UCSD-AML1 (cell line): ENCODE measurements around the gene KCNQ5.

ENCODE experiments used
- DNase-seq: peaks from one replicate; lab custom pipeline; 2025; ENCODE audit not compliant: unreplicated experiment; lab: John Stamatoyannopoulos, UW

KCNQ5 gene

DNA sequence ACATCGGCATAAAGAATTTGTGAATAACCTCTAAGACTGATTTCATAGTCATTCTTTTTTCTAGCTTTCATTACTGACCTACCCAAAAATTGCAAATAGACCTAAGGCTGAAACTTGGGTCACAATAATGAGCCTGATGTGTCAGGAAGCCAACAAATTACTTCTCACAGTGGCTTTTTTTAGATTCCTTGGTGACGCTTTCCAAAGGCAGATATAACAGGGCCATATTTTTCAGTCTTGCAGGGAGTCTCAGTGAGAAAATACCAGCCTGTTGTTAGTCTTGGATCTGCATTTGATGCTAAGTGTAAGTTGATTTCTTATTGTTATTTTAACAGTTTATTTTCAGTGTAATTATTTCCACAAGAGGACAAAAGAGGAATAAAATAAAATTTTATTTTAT is 423.7 kb downstream of the KCNQ5 start:
- DNase-seq: no peak

DNA sequence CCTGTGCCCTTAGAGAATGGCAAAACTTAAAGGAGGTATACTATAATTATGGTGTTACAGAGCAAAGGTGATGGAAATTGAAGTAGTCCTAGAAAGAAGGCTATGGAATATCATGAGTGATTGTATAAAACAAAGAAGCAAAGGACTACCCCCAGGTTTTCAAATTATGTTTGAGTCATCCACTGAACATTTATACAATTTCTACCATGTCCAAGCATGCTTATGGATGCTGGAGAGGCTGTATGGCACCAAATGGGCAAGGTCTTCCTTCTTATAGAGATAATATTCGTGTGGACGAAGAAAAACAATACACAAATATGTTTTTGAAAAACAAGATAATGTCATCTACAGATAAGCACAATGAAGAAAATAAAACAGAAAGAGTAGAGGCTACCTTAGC is 425.9 kb downstream of the KCNQ5 start:
- DNase-seq: no peak

DNA sequence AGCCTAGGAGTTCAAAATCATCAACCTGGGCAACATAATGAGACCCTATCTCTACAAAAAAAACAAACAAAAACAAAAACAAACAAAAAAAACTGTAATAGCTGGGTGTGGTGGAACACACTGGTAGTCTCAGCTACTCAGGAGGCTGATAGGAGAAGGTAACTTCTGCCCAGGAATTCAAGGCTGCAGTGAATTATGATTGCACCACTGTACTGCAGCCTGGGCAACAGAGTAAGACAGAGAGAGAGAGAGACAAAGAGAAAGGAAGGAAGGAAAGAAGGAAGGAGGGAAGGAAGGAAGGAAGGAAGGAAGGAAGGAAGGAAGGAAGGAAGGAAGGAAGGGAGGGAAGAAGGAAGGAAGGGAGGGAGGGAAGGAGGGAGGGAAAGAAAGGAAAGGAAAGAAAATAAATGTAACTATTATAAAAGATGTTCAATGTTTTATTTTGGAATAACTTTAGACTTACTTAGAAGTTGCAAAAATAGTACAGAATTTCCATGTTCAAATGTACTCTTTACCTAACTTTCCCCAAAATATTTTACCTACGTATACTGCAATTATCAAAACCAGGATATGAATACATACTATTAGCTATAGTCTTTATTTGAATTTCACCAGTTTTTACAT is 428.2 kb downstream of the KCNQ5 start:
- DNase-seq: no peak

DNA sequence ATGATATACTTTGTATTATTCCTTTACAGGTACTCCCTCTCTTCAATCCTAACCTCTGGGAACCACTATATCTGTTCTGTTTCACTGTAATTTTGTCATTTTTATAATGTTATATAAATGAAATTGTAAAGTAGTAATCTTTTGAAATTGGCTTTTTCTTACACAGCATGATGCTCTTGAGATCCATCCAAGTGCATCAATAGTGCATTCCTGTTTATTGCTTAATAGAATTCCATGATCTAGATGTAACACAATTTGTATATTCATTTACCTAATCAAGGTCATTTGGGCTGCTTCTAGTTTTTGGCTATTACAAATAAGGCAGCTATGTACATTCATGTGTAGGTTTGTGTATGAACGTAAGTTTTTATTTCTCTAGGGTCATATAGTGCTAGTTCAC is 428.8 kb downstream of the KCNQ5 start:
- no peak for DNase-seq

DNA sequence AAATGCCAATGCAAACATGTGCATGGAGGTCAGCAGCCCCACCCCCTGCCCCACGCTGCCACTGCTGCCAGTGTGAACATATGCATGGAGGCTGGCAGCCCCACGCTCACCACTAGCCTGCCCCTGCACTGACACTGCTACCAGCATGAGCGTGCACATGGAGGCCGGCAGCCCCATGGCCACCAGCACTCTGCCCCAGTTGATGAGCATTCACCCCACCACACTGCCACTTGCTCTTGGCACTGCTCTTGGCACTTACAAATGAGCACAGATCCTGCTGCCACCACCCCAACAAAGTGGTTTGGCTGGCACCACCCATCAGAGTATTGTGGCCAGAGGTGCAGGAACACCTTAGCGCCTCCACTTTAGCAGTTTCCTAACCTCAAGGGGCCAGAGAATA is 429.3 kb downstream of the KCNQ5 start:
- no peak for DNase-seq

DNA sequence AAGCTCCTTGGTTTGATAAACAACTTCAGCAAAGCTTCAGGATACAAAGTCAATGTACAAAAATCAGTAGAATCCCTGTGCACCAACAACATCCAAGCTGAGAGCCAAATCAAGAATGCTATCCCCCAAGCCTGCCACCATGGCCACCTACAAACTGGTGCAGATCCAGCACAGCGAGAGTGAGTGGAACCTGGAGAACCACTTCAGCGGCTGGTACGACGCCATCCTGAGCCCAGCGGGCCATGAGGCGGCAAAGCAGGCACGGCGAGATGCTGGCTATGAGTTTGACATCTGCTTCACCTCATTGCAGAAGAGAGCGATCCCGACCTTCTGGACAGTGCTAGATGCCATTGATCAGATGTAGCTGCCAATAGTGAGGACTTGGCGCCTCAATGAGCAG is 433.1 kb downstream of the KCNQ5 start:
- DNase-seq: no peak

DNA sequence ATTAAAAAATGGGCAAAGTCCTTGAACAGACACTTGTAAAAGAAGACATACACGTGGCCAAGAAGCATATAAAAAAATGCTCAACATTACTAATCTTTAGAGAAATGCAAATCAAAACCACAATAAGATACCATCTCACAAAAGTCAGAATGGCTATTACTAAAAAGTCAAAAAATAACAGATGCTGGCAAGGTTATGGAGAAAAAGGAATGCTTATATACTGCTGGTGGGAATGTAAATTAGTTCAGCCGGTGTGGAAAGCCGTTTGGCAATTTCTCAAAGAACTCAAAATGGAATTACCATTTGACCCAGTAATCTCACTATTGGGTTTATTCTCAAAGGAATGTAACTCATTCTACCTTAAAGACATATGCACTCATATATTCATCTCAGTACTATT is 436.9 kb downstream of the KCNQ5 start:
- DNase-seq: no peak

DNA sequence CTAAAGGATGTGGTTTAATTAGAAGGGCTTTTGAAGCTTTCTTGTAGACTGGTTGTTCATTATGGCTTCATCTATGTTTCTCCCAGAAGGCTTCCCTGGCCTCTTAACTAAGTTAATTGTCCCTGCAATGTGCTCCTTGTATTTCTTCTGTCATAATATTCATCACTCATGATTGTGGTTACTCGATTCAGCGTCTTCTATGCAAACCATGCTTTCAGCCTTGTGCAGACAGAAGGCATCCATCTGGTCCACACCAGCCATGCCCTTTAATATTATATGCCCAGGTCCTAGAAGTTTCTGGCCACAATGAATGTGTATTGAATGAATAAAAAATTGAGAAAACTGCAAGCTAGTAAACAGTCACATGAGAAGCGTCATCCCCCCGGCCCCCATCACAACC is 440.3 kb downstream of the KCNQ5 start:
- no peak for DNase-seq

DNA sequence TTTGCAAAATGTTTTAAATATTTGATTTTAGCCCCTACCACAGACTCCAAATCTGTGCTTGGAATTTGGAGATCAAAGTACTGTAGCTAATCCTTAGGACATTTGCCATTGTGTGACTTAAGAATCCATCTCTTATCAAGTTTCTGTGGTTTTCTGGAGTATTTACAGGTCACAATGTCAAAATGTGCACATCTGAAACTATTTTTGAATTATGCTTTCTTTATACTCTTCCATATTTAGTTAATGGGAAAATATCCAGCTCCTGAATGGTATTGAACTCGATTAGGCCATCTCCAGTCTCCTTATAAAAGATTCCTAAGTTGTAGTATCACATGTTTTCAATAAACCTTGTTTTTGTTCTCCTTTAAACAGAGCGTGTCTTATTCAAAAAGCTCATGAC is 441.0 kb downstream of the KCNQ5 start:
- no peak for DNase-seq

DNA sequence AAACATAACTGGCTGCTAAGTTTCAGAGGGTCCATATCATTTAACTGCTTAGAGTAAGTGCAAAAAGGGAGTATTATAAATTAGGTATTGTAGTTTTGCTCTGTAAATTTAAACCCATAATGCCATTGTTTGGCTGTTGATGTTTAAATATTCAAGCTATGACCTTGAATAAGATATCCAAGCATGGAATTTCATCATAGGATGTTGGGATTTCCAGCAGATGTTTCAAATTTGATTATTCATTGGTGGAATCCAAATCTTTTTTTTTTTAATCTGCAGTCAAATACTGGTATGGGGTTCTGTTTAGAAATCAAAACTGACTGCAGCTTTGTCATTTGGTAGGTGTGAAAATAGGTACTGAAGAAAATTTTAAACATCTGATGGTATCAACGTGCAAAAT is 442.4 kb downstream of the KCNQ5 start:
- no peak for DNase-seq

DNA sequence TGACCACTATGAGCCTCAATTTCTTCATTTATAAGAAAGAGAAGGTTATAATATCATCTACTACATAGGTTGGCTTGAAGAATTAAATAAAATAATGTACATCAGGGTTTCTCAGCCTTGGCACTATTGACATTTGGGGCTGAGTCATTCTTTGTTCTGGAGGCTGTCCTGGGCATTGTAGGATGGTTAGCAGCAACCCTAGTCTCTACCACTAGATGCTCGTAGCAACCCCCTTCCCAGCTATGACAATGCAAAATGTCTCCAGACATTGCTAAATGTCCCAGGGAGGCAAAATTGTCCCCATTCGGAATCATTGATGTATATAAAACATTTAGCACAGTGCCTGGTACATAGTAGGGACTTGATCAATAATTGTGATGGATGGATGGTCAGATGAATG is 451.4 kb downstream of the KCNQ5 start:
- no peak for DNase-seq

DNA sequence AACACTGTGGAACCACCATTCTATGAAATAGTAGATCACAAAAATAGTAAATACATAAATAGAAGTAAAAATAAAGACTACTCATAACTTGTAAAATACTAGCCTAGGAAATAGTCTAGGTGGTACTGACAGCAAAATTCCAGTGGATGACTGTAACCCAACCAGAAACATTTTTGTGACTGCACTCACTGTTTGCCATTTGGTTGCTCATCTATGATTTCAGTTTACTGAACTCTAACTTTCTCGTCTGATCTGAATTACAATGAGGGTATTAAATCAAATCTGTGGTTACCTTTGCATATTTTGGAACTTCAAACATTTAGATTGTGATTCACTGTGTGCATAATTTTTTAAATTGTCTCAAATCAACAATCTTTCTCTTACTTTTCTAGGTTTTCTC is 452.3 kb downstream of the KCNQ5 start:
- no peak for DNase-seq

DNA sequence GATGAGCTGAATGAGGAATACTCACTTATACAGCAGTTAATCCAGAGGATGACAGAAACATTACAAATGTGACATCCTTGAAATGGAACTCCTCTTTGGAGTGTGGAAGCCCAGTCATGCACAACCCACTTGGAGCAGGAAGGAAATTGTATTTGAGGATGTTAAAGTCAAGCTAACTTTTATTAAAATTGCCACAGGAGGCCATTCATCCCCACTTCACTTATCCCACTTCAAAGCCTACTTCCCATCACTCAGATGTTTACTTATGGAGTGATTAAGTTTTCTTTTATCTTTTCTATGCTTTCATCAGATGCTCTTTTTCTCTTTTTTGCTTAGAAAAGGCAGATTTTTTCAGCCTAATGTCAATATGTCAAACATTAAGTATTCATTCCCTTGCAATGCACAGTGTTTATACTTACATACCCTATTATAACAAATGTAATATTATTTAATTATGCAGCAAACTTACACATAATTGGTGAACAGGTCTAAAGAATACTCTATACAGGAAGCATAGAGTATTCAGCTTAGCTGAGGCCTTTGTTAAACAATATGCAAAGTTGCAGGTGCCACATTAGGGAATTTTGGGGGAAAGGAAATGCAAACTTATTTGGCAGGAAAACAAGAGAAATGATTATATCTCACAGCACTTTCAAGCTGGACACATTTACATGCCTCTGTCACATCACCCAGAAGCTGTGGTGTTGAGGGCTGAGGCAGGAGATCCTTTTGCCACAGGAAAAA is 454.5 kb downstream of the KCNQ5 start:
- DNase-seq: no peak

DNA sequence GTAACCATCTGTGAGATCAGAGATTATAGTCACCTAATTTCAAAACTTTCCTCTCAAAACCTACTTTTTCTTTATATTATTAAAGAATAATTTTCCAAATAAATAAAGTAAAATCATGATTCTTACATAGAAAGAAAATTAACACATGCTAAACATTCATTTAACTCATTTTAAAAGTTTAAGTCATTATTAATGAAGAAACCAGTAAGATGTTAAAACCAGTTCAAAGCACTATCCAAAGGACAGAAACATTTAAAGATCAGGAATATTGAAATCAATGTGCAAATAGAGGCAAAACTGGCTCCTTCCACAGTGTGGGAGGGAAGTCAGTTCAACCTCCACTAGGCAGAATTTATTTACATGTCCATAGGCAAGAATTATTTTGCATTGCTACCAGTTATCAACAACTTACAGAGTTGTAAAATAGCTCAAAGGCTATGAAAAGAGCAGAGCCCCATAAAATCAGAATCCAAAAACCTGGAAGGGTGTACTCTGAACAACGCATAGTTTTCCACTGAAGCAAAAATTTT is 456.5 kb downstream of the KCNQ5 start:
- no peak for DNase-seq

DNA sequence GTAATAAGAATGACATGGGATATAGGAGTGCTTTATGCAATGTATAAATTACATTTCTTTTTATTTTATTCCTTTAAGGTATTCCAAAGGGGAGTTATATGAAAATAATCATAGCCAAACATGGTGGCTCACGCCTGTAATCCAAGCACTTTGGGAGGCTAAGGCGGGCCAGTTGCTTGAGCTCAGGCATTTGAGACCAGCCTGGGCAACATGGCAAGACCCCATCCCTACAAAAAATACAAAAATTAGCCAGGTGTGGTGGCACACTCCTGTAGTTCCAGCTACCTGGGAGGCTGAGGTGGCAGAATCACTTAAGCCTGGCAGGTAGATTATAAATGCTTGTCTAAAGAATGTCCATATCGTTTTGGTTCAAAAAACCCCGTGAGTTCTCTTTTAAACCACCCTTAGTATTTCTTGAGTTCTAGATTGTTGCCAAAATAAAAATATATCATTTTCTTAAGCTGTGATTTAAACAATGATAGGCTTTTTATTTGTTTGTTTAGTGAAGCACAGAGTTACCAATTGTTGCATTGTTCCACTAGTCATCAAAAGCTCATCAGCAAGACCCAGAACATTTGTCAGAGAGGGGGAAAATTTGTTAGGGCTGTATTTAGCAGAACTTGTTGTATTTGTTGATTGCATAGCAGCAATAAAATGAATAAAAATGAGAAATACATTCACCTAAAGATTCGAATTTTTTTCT is 457.2 kb downstream of the KCNQ5 start:
- DNase-seq: no peak

DNA sequence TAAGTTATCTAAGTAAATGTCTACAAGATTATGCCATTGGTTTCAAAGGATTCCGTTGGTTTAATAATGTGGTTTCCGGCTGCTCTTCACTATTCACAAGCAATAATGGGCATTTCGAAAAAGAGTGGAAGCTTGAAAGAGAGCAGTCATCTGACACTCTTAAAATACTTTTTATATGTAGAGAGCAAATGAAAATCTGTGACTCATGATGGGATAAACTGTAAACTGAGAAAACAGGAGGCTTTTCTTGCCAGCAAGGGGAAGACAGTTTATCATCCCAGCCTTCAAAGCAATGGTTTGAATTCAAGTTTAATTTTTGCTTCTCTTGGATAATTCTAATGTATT is 457.7 kb downstream of the KCNQ5 start:
- DNase-seq: no peak

DNA sequence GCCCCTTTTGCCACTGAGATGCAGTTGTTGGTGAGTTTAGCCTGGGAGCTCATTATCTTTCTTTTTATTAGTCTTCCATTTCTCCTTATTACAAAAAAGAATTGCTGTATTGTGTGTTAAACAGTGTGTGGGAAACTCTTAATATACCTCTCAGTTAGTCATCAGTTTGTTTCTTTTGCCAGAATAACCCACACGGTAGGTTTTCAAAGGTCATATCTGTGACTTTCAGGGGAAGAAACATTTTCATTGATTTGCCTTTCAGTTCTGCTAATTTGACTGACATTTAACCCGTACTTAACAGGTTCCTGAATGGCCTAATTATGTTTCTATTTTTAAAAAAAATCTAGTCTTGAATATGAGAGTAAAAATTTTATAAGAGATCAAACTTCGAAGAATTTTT is 458.1 kb downstream of the KCNQ5 start:
- no peak for DNase-seq

DNA sequence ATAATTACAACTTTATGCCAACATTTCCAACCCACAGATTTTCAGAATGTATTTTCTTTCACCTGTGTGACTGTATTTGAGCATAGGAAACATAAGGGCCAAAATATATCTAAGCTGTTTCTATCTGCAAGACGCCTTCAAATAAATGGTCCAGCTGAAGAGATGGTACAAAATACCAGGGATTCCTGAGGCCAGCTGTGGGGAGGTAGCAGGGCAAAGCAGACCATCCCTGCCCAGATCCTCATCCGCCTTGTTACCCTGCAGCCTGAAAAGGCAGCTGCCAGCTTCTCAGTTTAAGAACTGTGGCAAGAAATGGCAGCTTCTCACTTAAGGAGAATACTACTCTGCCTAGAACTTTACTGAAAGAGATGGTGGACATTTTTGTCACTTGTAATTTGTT is 460.1 kb downstream of the KCNQ5 start:
- no peak for DNase-seq

DNA sequence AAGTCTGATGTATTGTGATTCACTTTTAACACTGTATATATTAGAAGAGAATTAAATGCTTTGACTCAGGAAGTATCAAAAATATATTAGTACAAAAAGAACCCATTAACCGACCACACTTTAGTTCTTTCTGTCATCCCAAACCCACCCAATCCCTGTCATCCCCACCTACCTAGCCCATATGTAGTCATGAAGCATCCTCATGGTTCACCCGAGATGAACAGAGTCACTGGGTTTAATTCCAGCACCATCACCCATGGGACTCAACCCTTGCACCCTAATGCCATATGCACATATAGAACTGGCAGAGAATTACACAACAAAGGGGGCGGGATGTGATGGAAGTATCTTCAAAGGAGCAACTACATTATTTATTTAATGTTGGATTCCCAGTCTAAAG is 462.0 kb downstream of the KCNQ5 start:
- no peak for DNase-seq

DNA sequence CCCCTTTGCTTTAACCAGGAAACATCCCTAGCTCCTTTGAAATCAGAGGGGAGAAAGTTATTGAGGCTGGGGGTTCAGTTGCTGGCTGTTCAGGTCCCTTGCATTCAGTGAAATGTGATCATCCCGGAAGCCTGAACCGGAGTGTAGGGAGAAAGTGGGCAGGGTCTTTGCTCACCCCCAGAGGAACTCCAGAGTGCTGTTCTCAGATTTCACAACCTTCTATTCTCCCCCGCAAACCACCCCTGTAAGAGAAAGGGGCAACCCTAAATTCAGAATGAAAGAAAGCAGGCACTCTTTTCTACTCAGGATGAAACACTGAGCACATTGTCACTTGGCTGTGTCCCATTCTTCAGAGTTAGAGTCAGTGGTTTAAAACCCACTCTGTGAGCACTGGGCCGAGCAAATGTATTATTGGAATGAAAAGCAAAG is 463.6 kb downstream of the KCNQ5 start:
- DNase-seq: no peak

DNA sequence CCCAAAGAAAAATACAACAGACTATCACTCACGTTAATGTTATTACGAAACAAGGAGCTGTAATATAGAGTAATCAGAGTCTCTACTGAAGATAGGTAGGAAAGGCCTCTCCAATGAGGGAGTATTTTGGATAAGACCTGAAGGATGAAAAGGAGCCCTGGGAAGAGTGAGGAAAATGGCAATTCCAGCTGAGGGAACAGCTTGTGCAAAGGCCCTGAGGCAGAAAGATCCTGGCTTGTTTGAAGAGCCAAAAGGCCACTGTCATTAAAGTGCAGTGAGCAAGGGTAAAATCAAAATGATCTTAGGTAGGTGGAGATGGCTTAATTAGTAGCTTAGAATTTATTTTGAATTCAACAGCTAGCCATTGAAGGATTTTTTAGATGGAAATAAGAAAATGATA is 464.9 kb downstream of the KCNQ5 start:
- DNase-seq: no peak

DNA sequence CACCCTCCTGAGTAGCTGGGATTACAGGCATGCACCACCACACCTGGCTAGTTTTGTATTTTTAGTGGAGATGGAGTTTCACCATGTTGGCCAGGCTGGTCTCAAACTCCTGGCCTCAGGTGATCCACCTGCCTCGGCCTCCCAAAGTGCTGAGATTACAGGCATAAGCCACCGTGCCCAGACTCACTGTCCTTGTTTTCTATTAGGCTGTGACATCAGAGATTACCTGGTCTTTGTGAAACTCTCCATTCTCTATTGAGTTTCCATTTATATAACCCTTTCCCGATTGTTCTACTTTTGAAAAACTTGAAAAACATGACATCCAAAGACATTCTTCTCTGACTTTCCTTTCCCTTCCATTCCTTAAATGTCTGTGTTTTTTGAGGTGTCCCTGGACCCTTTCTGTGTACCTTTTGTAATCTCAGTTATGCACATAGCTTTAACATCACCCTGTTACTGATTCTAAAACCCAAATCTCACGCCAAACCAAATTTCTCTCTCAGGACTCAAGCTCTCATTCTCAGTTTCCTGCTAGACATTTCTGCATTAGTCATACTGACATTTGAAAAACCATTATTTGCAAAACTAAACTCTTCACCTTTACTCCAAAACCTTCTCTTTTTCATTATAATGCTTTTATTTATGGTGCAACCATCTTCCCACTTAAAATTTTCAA is 466.4 kb downstream of the KCNQ5 start:
- DNase-seq: no peak
